A673 (cell line): ENCODE measurements around the gene SLC5A6. TPM values are rescaled to one million over a fixed set of nuclear protein-coding genes. Genes with fewer than 3 reads are reported as not detected.

Experiments
- BruUV-seq: library from RNA; stranded (reverse); fragments of 400-500 nt; replicated peaks from 2 replicates; lab custom pipeline; 2021; lab: Mats Ljungman, UMichigan
- CTCF ChIA-PET: fragments of 300-600 bp; sonication (Branson Sonifier 250); formaldehyde crosslinking; loops from one replicate; lab custom pipeline; 2022; ENCODE audit warnings: antibody characterized with exemption; lab: Charles Lee
- POLR2A ChIA-PET: fragments of 300-600 bp; sonication (Branson Sonifier 250); formaldehyde crosslinking; loops from one replicate; lab custom pipeline; 2022; ENCODE audit warnings: antibody characterized with exemption; ENCODE audit not compliant: low non-redundant PET; lab: Charles Lee
- DNase-seq: peaks from one replicate; pipeline ENCODE4 v3.0.0-alpha.2; 2015; ENCODE audit warnings: low spot score
- H3K27ac ChIP-seq: fragments of 200-600 bp; sonication (generic); 2 replicates; pipeline ENCODE4 v1.5.1; 2016; ENCODE audit warnings: mixed run types, low read depth, mild to moderate bottlenecking, mixed read lengths, antibody characterized with exemption, low read length; ENCODE audit not compliant: poor library complexity, severe bottlenecking
- H3K27me3 ChIP-seq: fragments of 200-600 bp; sonication (generic); replicated peaks from 2 replicates; pipeline ENCODE4 v1.6.1; 2017; ENCODE audit warnings: mixed run types, low read depth, mild to moderate bottlenecking, mixed read lengths, antibody characterized with exemption, low read length; ENCODE audit not compliant: insufficient read depth, poor library complexity
- H3K36me3 ChIP-seq: fragments of 200-600 bp; sonication (generic); 2 replicates; pipeline ENCODE4 v1.6.1; 2016; ENCODE audit warnings: mixed run types, mild to moderate bottlenecking, mixed read lengths, antibody characterized with exemption, low read length; ENCODE audit not compliant: insufficient read depth, poor library complexity, severe bottlenecking
- H3K4me1 ChIP-seq: fragments of 200-600 bp; sonication (generic); 2 replicates; pipeline ENCODE4 v1.6.1; 2017; ENCODE audit warnings: mixed run types, mild to moderate bottlenecking, mixed read lengths, antibody characterized with exemption, low read length; ENCODE audit not compliant: insufficient read depth, poor library complexity, severe bottlenecking
- H3K4me3 ChIP-seq: fragments of 200-600 bp; sonication (generic); 2 replicates; pipeline ENCODE4 v1.5.1; 2016; ENCODE audit warnings: low read depth, mixed run types, mild to moderate bottlenecking, mixed read lengths, low read length; ENCODE audit not compliant: poor library complexity, severe bottlenecking
- H3K9me3 ChIP-seq: fragments of 200-600 bp; sonication (generic); 2 replicates; pipeline ENCODE4 v1.6.1; 2016; ENCODE audit warnings: mixed run types, low read depth, mild to moderate bottlenecking, mixed read lengths, antibody characterized with exemption, low read length; ENCODE audit not compliant: poor library complexity, severe bottlenecking
- CTCF ChIP-seq: fragments of 300-800, 200-600 bp; sonication (generic); conservative IDR thresholded peaks from 2 replicates; pipeline ENCODE4 v1.5.1; 2017; ENCODE audit warnings: low read depth, mild to moderate bottlenecking, antibody characterized with exemption, low read length, moderate library complexity, mixed read lengths
- EZH2 ChIP-seq: fragments of 200-600 bp; sonication (generic); IDR thresholded peaks from 2 replicates; pipeline ENCODE4 v1.6.1; 2017; ENCODE audit warnings: borderline replicate concordance, low read depth, mild to moderate bottlenecking, mixed read lengths, antibody characterized with exemption, low read length; ENCODE audit not compliant: poor library complexity, severe bottlenecking
- intact Hi-C: fragments of 100-400 bp; cut with micrococcal nuclease; formaldehyde crosslinking; loops from one replicate; pipeline ENCODE4 v1.10.0; 2022; ENCODE audit not compliant: unreplicated experiment
- total RNA-seq: library from RNA; stranded (reverse); gene quantifications from 2 replicates; pipeline ENCODE4 v1.2.3, GENCODE V29; 2021

The SLC5A6 gene
- total RNA-seq, 1 experiment from 2014 or later = 515 TPM

- peaks cover 42% of the 10 kb centered on the region for H3K36me3 ChIP-seq
- BruUV-seq = no TSS peak
- TF ChIP-seq EZH2 = no peak
- no peak for TF ChIP-seq CTCF
These were observed 6.5 kb upstream of the SLC5A6 start for GRCh38 chr2:27218614-27219013.

GRCh38 chr2:27217173-27218121 lies 5.4 kb upstream of the SLC5A6 start, which contains the start of gene CAD:
Gene CAD, plus strand, starts transcription at chr2:27217369. Its CDS starts 183 bp downstream, at chr2:27217552.
- Histone ChIP-seq H3K27ac (peak within 1 kb of the TSS; percentile 98), H3K4me1 (peaks cover 70% of the 10 kb centered on the region), H3K9me3 (no peaks in the 10 kb centered on the region), H3K27me3 (no peaks in the 10 kb centered on the region), H3K36me3 (peaks cover 32% of the 10 kb centered on the region), H3K4me3 (peak within 1 kb of the TSS; percentile 61)
- intact Hi-C loops = no loop called here
- POLR2A ChIA-PET = no interaction called here
- CTCF ChIA-PET = no interaction called here
- BruUV-seq = TSS peak; percentile 19
- TF ChIP-seq CTCF = 0 out of 2 replicates have a peak, but pooled peaks have one; percentile 16
- no peak for TF ChIP-seq EZH2
- peak; percentile 96 for DNase-seq

More at GRCh38 chr2:27218614-27219013, 6.5 kb upstream of the SLC5A6 start:
- Histone ChIP-seq H3K4me3 (peak overlapping the region; percentile 61), H3K4me1 (peaks cover 66% of the 10 kb centered on the region), H3K27me3 (no peaks in the 10 kb centered on the region), H3K27ac (peak overlapping the region; percentile 98), H3K9me3 (no peaks in the 10 kb centered on the region)
- POLR2A ChIA-PET = interaction anchor here (0.6 kb wide), 2 partner anchors 118 to 465 kb away, joined by 4 read pairs; no protein-coding TSS in a partner anchor
- intact Hi-C loops = no loop called here
- CTCF ChIA-PET = no interaction called here
- DNase-seq = no peak

GRCh38 chr2:27216416-27217137 lies 4.5 kb upstream of the SLC5A6 start:
- DNase-seq = no peak
- ChIA-PET POLR2A (no interaction called here), CTCF (no interaction called here)
- BruUV-seq = no TSS peak
- peaks cover 23% of the 10 kb centered on the region for H3K36me3 ChIP-seq
- H3K4me1 ChIP-seq = peaks cover 62% of the 10 kb centered on the region
- H3K27me3 ChIP-seq = no peaks in the 10 kb centered on the region
- no peaks in the 10 kb centered on the region for H3K9me3 ChIP-seq
- TF ChIP-seq EZH2 (no peak), CTCF (no peak)
- peak overlapping the region; percentile 61 for H3K4me3 ChIP-seq
- peak overlapping the region; percentile 98 for H3K27ac ChIP-seq
- intact Hi-C loops = no loop called here
